Glutamatergic neuron (in vitro differentiated cells): ENCODE results near the gene MYPN. TPM values are rescaled to one million over a fixed set of nuclear protein-coding genes. Genes with fewer than 3 reads are reported as not detected.

Experiments used
- DNase-seq: peaks from one replicate; pipeline ENCODE4 v3.0.0; 2022
- H3K27ac Mint-ChIP-seq: one replicate; pipeline ENCODE4 v1.8.0; 2020; ENCODE audit warnings: mild to moderate bottlenecking, mixed read lengths, inconsistent platforms; ENCODE audit not compliant: unreplicated experiment
- H3K27me3 Mint-ChIP-seq: one replicate; pipeline ENCODE4 v1.8.0; 2020; ENCODE audit warnings: mild to moderate bottlenecking, moderate library complexity, mixed read lengths, inconsistent platforms; ENCODE audit not compliant: unreplicated experiment
- H3K36me3 Mint-ChIP-seq: one replicate; pipeline ENCODE4 v1.8.0; 2020; ENCODE audit warnings: mild to moderate bottlenecking, mixed read lengths, inconsistent platforms; ENCODE audit not compliant: unreplicated experiment
- H3K4me1 Mint-ChIP-seq: one replicate; pipeline ENCODE4 v1.8.0; 2020; ENCODE audit warnings: mild to moderate bottlenecking, low read depth, mixed read lengths, inconsistent platforms; ENCODE audit not compliant: unreplicated experiment
- H3K4me3 Mint-ChIP-seq: one replicate; pipeline ENCODE4 v1.8.0; 2020; ENCODE audit warnings: mild to moderate bottlenecking, mixed read lengths, inconsistent platforms; ENCODE audit not compliant: unreplicated experiment
- H3K9me3 Mint-ChIP-seq: one replicate; pipeline ENCODE4 v1.8.0; 2020; ENCODE audit warnings: mild to moderate bottlenecking, moderate library complexity, mixed read lengths, inconsistent platforms; ENCODE audit not compliant: unreplicated experiment
- total RNA-seq: library from RNA; stranded (reverse); fragmentation: NEBNext Ultra II Directional; extraction: Animal tissue kit (Norgen Biotek cat#: 25700); gene quantifications from one replicate; pipeline ENCODE4 v1.2.1, GENCODE V29; 2021; ENCODE audit not compliant: unreplicated experiment
- TF ChIP-seq, protein P1 (sequence below): fragments of 200-600 bp; sonication (generic); IDR thresholded peaks from one replicate; pipeline ENCODE4 v1.5.0; 2021; ENCODE audit not compliant: partially characterized antibody, unreplicated experiment

Gene MYPN
- total RNA-seq, 1 donor from 2014 or later, result not detected

- Mint-ChIP-seq H3K27ac (no peak overlapping the region), H3K9me3 (no peaks in the 10 kb centered on the region), H3K4me1 (no peaks in the 10 kb centered on the region), H3K4me3 (no peak overlapping the region), H3K36me3 (no peaks in the 10 kb centered on the region), H3K27me3 (no peaks in the 10 kb centered on the region)
- TF ChIP-seq, protein P1, sequence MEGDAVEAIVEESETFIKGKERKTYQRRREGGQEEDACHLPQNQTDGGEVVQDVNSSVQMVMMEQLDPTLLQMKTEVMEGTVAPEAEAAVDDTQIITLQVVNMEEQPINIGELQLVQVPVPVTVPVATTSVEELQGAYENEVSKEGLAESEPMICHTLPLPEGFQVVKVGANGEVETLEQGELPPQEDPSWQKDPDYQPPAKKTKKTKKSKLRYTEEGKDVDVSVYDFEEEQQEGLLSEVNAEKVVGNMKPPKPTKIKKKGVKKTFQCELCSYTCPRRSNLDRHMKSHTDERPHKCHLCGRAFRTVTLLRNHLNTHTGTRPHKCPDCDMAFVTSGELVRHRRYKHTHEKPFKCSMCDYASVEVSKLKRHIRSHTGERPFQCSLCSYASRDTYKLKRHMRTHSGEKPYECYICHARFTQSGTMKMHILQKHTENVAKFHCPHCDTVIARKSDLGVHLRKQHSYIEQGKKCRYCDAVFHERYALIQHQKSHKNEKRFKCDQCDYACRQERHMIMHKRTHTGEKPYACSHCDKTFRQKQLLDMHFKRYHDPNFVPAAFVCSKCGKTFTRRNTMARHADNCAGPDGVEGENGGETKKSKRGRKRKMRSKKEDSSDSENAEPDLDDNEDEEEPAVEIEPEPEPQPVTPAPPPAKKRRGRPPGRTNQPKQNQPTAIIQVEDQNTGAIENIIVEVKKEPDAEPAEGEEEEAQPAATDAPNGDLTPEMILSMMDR, result no peak
- no peak for DNase-seq
Observed at GRCh38 chr10:68125772-68126171, 16.5 kb downstream of the MYPN start.

GRCh38 chr10:68128015-68128414 is 18.7 kb downstream of the MYPN start:
- Mint-ChIP-seq H3K27ac (no peak overlapping the region), H3K4me1 (no peaks in the 10 kb centered on the region)

DNA sequence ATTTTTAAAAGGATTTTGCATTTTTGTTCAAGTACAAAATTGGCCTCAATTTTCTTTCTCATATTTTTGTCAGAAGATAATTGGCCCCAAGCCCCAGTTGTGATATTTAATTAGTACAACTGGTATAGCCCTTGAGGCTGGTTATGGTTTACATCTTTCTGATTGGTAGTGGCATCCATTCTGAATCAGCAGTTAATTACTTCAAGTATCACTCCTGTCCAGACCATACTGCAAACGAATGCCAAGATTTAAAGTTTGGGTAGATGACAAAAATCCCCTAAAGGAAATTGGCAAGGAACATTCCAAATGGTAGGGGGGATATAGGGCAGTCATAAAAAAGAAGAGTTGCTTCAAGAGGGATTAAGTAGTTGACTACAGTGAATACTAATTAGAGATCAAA is 23.1 kb downstream of the MYPN start:
- TF ChIP-seq, protein P1, result no peak
- H3K4me1 Mint-ChIP-seq, result no peaks in the 10 kb centered on the region
- no peak overlapping the region for H3K27ac Mint-ChIP-seq
- no peak for DNase-seq
- no peaks in the 10 kb centered on the region for H3K27me3 Mint-ChIP-seq
- no peaks in the 10 kb centered on the region for H3K9me3 Mint-ChIP-seq
- H3K4me3 Mint-ChIP-seq, result no peak overlapping the region
- H3K36me3 Mint-ChIP-seq, result no peaks in the 10 kb centered on the region

More at GRCh38 chr10:68128015-68128414, 18.7 kb downstream of the MYPN start:
- TF ChIP-seq, protein P1, result no peak
- no peaks in the 10 kb centered on the region for H3K9me3 Mint-ChIP-seq
- no peak for DNase-seq
- H3K36me3 Mint-ChIP-seq, result no peaks in the 10 kb centered on the region
- no peak overlapping the region for H3K4me3 Mint-ChIP-seq
- no peaks in the 10 kb centered on the region for H3K27me3 Mint-ChIP-seq

- H3K36me3 Mint-ChIP-seq, result no peaks in the 10 kb centered on the region
- H3K27ac Mint-ChIP-seq, result no peak overlapping the region
- no peaks in the 10 kb centered on the region for H3K4me1 Mint-ChIP-seq
- H3K9me3 Mint-ChIP-seq, result no peaks in the 10 kb centered on the region
- no peak for DNase-seq
- H3K4me3 Mint-ChIP-seq, result no peak overlapping the region
- TF ChIP-seq, protein P1, result no peak
- no peaks in the 10 kb centered on the region for H3K27me3 Mint-ChIP-seq
Observed at GRCh38 chr10:68133523-68133922, 24.2 kb downstream of the MYPN start.

DNA sequence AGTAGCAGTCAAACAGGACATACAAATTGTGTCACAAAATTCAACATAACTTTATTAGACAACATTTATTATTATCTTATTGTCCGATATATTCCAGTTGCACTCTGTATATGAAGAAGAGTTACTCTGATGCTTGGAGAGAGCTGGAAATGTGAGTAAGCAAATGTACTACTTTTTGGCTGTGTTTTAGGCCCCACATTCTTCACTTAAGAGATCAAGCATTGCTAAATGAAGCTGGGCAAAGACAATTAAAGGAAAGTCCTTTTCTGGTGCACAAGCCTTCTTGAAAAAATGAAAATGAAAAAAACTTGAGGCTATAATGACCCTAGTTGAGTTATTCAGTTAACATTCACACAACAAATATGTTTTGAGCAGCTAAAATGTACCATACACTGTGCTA is 26.1 kb downstream of the MYPN start:
- H3K27me3 Mint-ChIP-seq, result no peaks in the 10 kb centered on the region
- no peaks in the 10 kb centered on the region for H3K36me3 Mint-ChIP-seq
- H3K4me3 Mint-ChIP-seq, result no peak overlapping the region
- H3K9me3 Mint-ChIP-seq, result no peaks in the 10 kb centered on the region
- H3K27ac Mint-ChIP-seq, result no peak overlapping the region
- peaks cover 3% of the 10 kb centered on the region for H3K4me1 Mint-ChIP-seq
- no peak for DNase-seq
- TF ChIP-seq, protein P1, result no peak
